Esophagus (tissue), 2 donors: ENCODE measurements around the gene OBSCN. TPM values are rescaled to one million over a fixed set of nuclear protein-coding genes. Genes with fewer than 3 reads are reported as not detected.

Experiments used
- H3K27ac ChIP-seq, 2 donors: one replicate each; pipeline ENCODE4 v1.5.1; 2013; ENCODE audit warnings: low read depth in 2 of 2, mild to moderate bottlenecking in 2 of 2, inconsistent platforms in 1 of 2, low read length in 1 of 2, moderate library complexity in 1 of 2
- H3K27me3 ChIP-seq, 2 donors: one replicate each; pipeline ENCODE4 v1.6.1; 2013; ENCODE audit warnings: low read length in 2 of 2, control low read depth in 1 of 2, mild to moderate bottlenecking in 1 of 2; ENCODE audit not compliant: insufficient read depth in 2 of 2, control insufficient read depth in 1 of 2
- H3K36me3 ChIP-seq, 2 donors: one replicate each; pipeline ENCODE4 v1.6.1; 2013; ENCODE audit warnings: low read length in 1 of 2; ENCODE audit not compliant: control insufficient read depth in 2 of 2, insufficient read depth in 2 of 2
- H3K4me1 ChIP-seq, 2 donors: one replicate each; pipeline ENCODE4 v1.6.1; 2013; ENCODE audit warnings: low read length in 1 of 2; ENCODE audit not compliant: control insufficient read depth in 2 of 2, insufficient read depth in 2 of 2
- H3K4me3 ChIP-seq, 2 donors: one replicate each; pipeline ENCODE4 v1.5.1; 2013; ENCODE audit warnings: low read length in 2 of 2, mild to moderate bottlenecking in 2 of 2, low read depth in 1 of 2, moderate library complexity in 1 of 2
- H3K9me3 ChIP-seq, 2 donors: one replicate each; pipeline ENCODE4 v1.6.1; 2013; ENCODE audit warnings: mild to moderate bottlenecking in 2 of 2, low read depth in 1 of 2, low read length in 1 of 2, moderate library complexity in 1 of 2; ENCODE audit not compliant: control insufficient read depth in 2 of 2, insufficient read depth in 1 of 2
- WGBS, 2 donors: extraction: QIAGEN DNeasy Blood & Tissue Kit; methylation state at CpG; one replicate each; pipeline ENCODE4 v1.1.7; 2013; 5-methylcytosine and 5-hydroxymethylcytosine counted together
- polyA plus RNA-seq, 2 donors: library from polyadenylated mRNA; stranded (reverse); fragments of 200-250 nt; gene quantifications; one replicate each; pipeline ENCODE4 v1.2.3, GENCODE V29; 2013
- donor health status: healthy with polysubstance abuse.
- donor health status: Bipolar disorder and iron deficiency.

Gene OBSCN
- polyA plus RNA-seq, 2 donors = 7.7 to 20.6 TPM

- Histone ChIP-seq H3K36me3 (peaks cover 0 to 7% of the 10 kb centered on the region in 2 donors), H3K9me3 (no peaks in the 10 kb centered on the region), H3K4me1 (peaks cover 3 to 16% of the 10 kb centered on the region in 2 donors), H3K4me3 (no peak overlapping the region), H3K27ac (no peak overlapping the region), H3K27me3 (no peaks in the 10 kb centered on the region)
- WGBS, 2 donors = 45 to 63% methylated on average over 7 of the region's 7 CpGs
Measured at GRCh38 chr1:228415221-228415620, 207.4 kb downstream of the OBSCN start.

GRCh38 chr1:228415853-228416216 lies 208.0 kb downstream of the OBSCN start:
- no peaks in the 10 kb centered on the region for H3K9me3 ChIP-seq
- peaks cover 3 to 12% of the 10 kb centered on the region in 2 donors for H3K4me1 ChIP-seq
- H3K27me3 ChIP-seq = no peaks in the 10 kb centered on the region
- 20 to 21% methylated on average over 23 of the region's 23 CpGs for WGBS, 2 donors
- peaks cover 0 to 3% of the 10 kb centered on the region in 2 donors for H3K36me3 ChIP-seq
- H3K4me3 ChIP-seq = peak overlapping the region; percentile 34 to 40
- H3K27ac ChIP-seq = no peak overlapping the region

- no peak within 1 kb of the TSS for H3K27ac ChIP-seq
- H3K27me3 ChIP-seq = no peaks in the 10 kb centered on the region
- peak within 1 kb of the TSS; percentile 34 to 40 for H3K4me3 ChIP-seq
- H3K36me3 ChIP-seq = no peaks in the 10 kb centered on the region
- no peaks in the 10 kb centered on the region for H3K9me3 ChIP-seq
- 1% methylated on average over 46 to 59 of the region's 59 CpGs for WGBS, 2 donors
- H3K4me1 ChIP-seq = peaks cover 3 to 12% of the 10 kb centered on the region in 2 donors
Measured at GRCh38 chr1:228416217-228416933, 208.5 kb downstream of the OBSCN start, which contains the start of gene TRIM17. Gene TRIM17, minus strand, starts transcription at chr1:228416861. Its CDS starts 1,789 bp downstream, at chr1:228415072.

- Histone ChIP-seq H3K9me3 (no peaks in the 10 kb centered on the region), H3K27ac (no peak overlapping the region), H3K36me3 (no peaks in the 10 kb centered on the region), H3K27me3 (no peaks in the 10 kb centered on the region), H3K4me1 (peaks cover 3 to 12% of the 10 kb centered on the region in 2 donors), H3K4me3 (peak overlapping the region; percentile 5 to 40)
- WGBS, 2 donors = 27 to 34% methylated on average over 11 to 12 of the region's 12 CpGs
Measured at GRCh38 chr1:228417061-228417460, 209.2 kb downstream of the OBSCN start.

GRCh38 chr1:228417483-228418203 lies 209.8 kb downstream of the OBSCN start:
- H3K9me3 ChIP-seq = no peaks in the 10 kb centered on the region
- 78 to 82% methylated on average over 7 of the region's 7 CpGs for WGBS, 2 donors
- H3K27ac ChIP-seq = no peak overlapping the region
- no peak overlapping the region for H3K4me3 ChIP-seq
- no peaks in the 10 kb centered on the region for H3K27me3 ChIP-seq
- H3K4me1 ChIP-seq = peaks cover 3 to 12% of the 10 kb centered on the region in 2 donors
- no peaks in the 10 kb centered on the region for H3K36me3 ChIP-seq

GRCh38 chr1:228420968-228421826 lies 213.4 kb downstream of the OBSCN start:
- Histone ChIP-seq H3K36me3 (no peaks in the 10 kb centered on the region), H3K4me1 (peaks cover 3 to 6% of the 10 kb centered on the region in 2 donors), H3K4me3 (no peak overlapping the region), H3K9me3 (no peaks in the 10 kb centered on the region), H3K27ac (no peak overlapping the region), H3K27me3 (no peaks in the 10 kb centered on the region)
- 85 to 92% methylated on average over 7 of the region's 7 CpGs for WGBS, 2 donors

- H3K36me3 ChIP-seq = no peaks in the 10 kb centered on the region
- H3K4me1 ChIP-seq = no peaks in the 10 kb centered on the region
- H3K4me3 ChIP-seq = no peak overlapping the region
- H3K9me3 ChIP-seq = no peaks in the 10 kb centered on the region
- H3K27ac ChIP-seq = no peak overlapping the region
- WGBS, 2 donors = 86 to 87% methylated on average over 7 of the region's 7 CpGs
- H3K27me3 ChIP-seq = no peaks in the 10 kb centered on the region
Measured at GRCh38 chr1:228423404-228424053, 215.7 kb downstream of the OBSCN start.

GRCh38 chr1:228424685-228425660 lies 217.1 kb downstream of the OBSCN start:
- Histone ChIP-seq H3K4me3 (no peak overlapping the region), H3K27me3 (no peaks in the 10 kb centered on the region), H3K9me3 (no peaks in the 10 kb centered on the region), H3K27ac (no peak overlapping the region), H3K4me1 (no peaks in the 10 kb centered on the region), H3K36me3 (no peaks in the 10 kb centered on the region)
- 96 to 98% methylated on average over 62 of the region's 62 CpGs for WGBS, 2 donors
